A549 (cell line): ENCODE data around the gene GZMB.

Experiments used
- ATOH8 ChIP-seq: fragments of 250-450 bp; sonication (Bioruptor Pico); IDR thresholded peaks from 2 replicates; pipeline ENCODE4 v1.5.0; 2020; ENCODE audit warnings: low read depth, mild to moderate bottlenecking, moderate library complexity
- CBX8 ChIP-seq: fragments of 200-600 bp; sonication (generic); IDR thresholded peaks from 2 replicates; pipeline ENCODE4 v1.6.1; 2016
- CTCF ChIP-seq: fragments of >200 bp; sonication (Bioruptor Twin); formaldehyde crosslinking; IDR thresholded peaks from 3 replicates; pipeline ENCODE4 v1.5.1; 2016
- MAFK ChIP-seq: fragments of 450-650 bp; IDR thresholded peaks from 2 replicates; pipeline ENCODE4 v1.6.1; 2014; ENCODE audit not compliant: partially characterized antibody
- MAX ChIP-seq: IDR thresholded peaks from 2 replicates; pipeline ENCODE4 v1.6.1; 2012
- MAZ ChIP-seq: fragments of 150-350 bp; IDR thresholded peaks from 2 replicates; pipeline ENCODE4 v1.6.1; 2014; ENCODE audit warnings: antibody characterized with exemption, low read depth, low read length, borderline replicate concordance
- MYC ChIP-seq: IDR thresholded peaks from 2 replicates; pipeline ENCODE4 v1.6.1; 2012; ENCODE audit warnings: mild to moderate bottlenecking, inconsistent platforms, low read length, improper control_type of control experiment, borderline replicate concordance
- POLR2A ChIP-seq: IDR thresholded peaks from 2 replicates; pipeline ENCODE4 v1.6.1; 2012; ENCODE audit warnings: mild to moderate bottlenecking, low read length
- RAD21 ChIP-seq, 2 experiments: fragments of >200 bp in 1 of 2; sonication (Bioruptor Twin) in 1 of 2; formaldehyde crosslinking in 1 of 2; IDR thresholded peaks in 1 of 2; conservative IDR thresholded peaks in 1 of 2; 2 replicates in 1 of 2; 3 replicates in 1 of 2; pipeline ENCODE4 v1.6.1; 2012 to 2018; ENCODE audit warnings: inconsistent platforms in 1 of 2
- RNF2 ChIP-seq: fragments of 200-600 bp; sonication (generic); IDR thresholded peaks from 2 replicates; pipeline ENCODE4 v1.6.1; 2016; ENCODE audit warnings: low read depth, mild to moderate bottlenecking, antibody characterized with exemption, moderate library complexity, borderline replicate concordance
- SREBF2 ChIP-seq: fragments of 450-650 bp; IDR thresholded peaks from 2 replicates; pipeline ENCODE4 v1.6.1; 2014; ENCODE audit warnings: mild to moderate bottlenecking, moderate library complexity
- USF2 ChIP-seq: fragments of 450-650 bp; IDR thresholded peaks from 2 replicates; pipeline ENCODE4 v1.6.1; 2014; ENCODE audit warnings: antibody characterized with exemption

- TF ChIP-seq USF2: no peak
- TF ChIP-seq SREBF2: no peak
- TF ChIP-seq CTCF: no peak
- TF ChIP-seq POLR2A: no peak
- no peak for TF ChIP-seq MAFK
- TF ChIP-seq MAX: no peak
- TF ChIP-seq MYC: no peak
- no peak for TF ChIP-seq MAZ
- TF ChIP-seq CBX8: no peak
- TF ChIP-seq RAD21 (conservative IDR thresholded peaks at IDR 0.05 in 1 of 2, IDR thresholded peaks at IDR 0.05 in 1 of 2): no peak
- no peak for TF ChIP-seq ATOH8 (CRISPR knock-in tag)
- no peak for TF ChIP-seq RNF2
Observed at GRCh38 chr14:24632761-24633160, 1.2 kb downstream of the GZMB start.
